Breast epithelium (tissue), 4 donors: ENCODE measurements around the gene BABAM2. TPM values are rescaled to one million over a fixed set of nuclear protein-coding genes. Genes with fewer than 3 reads are reported as not detected.

ENCODE experiments used
- DNase-seq, 2 donors: peaks; one replicate each; pipeline ENCODE4 v3.0.0-alpha.2; 2019; ENCODE audit warnings: low spot score in 2 of 2
- H3K27ac ChIP-seq, 2 donors: fragments of 200-600 bp; sonication (generic) in 1 of 2; one replicate each; pipeline ENCODE4 v1.5.1; 2016 to 2019; ENCODE audit warnings: mild to moderate bottlenecking in 1 of 2
- H3K27me3 ChIP-seq, 2 donors: fragments of 200-600 bp; sonication (generic) in 1 of 2; one replicate each; pipeline versions ENCODE4 v1.5.1 to v1.6.0; 2017 to 2019; ENCODE audit warnings: control low read depth in 1 of 2, mild to moderate bottlenecking in 1 of 2
- H3K36me3 ChIP-seq: fragments of 200-600 bp; one replicate; pipeline ENCODE4 v1.5.1; 2019
- H3K4me1 ChIP-seq, 2 donors: fragments of 200-600 bp; sonication (generic); one replicate each; pipeline ENCODE4 v1.5.1; 2016 to 2019; ENCODE audit warnings: control low read depth in 1 of 2
- H3K4me3 ChIP-seq, 3 donors: fragments of 200-600 bp; sonication (generic); 1 replicate in 2 of 3; 2 replicates in 1 of 3; pipeline ENCODE4 v1.5.1; 2016 to 2019; ENCODE audit warnings: mild to moderate bottlenecking in 3 of 3, moderate library complexity in 2 of 3
- H3K9me3 ChIP-seq, 2 donors: fragments of 200-600 bp; sonication (generic) in 1 of 2; one replicate each; pipeline ENCODE4 v1.5.1; 2016 to 2019; ENCODE audit warnings: control low read depth in 1 of 2
- CTCF ChIP-seq, 3 donors: fragments of 450-650 bp; IDR thresholded peaks; one replicate each; pipeline ENCODE4 v1.5.1; 2016 to 2017; ENCODE audit warnings: antibody characterized with exemption in 3 of 3, mild to moderate bottlenecking in 3 of 3, moderate library complexity in 3 of 3
- POLR2A ChIP-seq: fragments of 450-650 bp; IDR thresholded peaks from one replicate; pipeline ENCODE4 v1.6.1; 2016; ENCODE audit warnings: antibody characterized with exemption, mild to moderate bottlenecking, moderate library complexity
- POLR2AphosphoS5 ChIP-seq, 3 donors: sonication (generic); formaldehyde crosslinking; IDR thresholded peaks; one replicate each; pipeline ENCODE4 v1.6.1; 2017; ENCODE audit warnings: antibody characterized with exemption in 3 of 3
- intact Hi-C: fragments of 100-400 bp; cut with DNase I; formaldehyde crosslinking; loops from one replicate; pipeline ENCODE4 v1.15.1; 2023; ENCODE audit warnings: low total_unique reads
- total RNA-seq, 3 donors: library from RNA; depleted of rRNA; stranded (reverse); fragments of >200 nt; gene quantifications; one replicate each; pipeline ENCODE4 v1.1.0, GENCODE V29; 2016

The BABAM2 gene
- total RNA-seq, 3 donors from 2014 or later, result 34.7 to 46.2 (median 37.4) TPM

GRCh38 chr2:28034696-28035095 lies 144.2 kb downstream of the BABAM2 start:
- Histone ChIP-seq H3K27ac (no peak overlapping the region), H3K36me3 (no peaks in the 10 kb centered on the region), H3K4me3 (no peak overlapping the region), H3K4me1 (no peaks in the 10 kb centered on the region), H3K27me3 (no peaks in the 10 kb centered on the region), H3K9me3 (no peaks in the 10 kb centered on the region)
- TF ChIP-seq POLR2A, result no peak
- no peak for TF ChIP-seq CTCF (IDR thresholded peaks at IDR 0.05)
- TF ChIP-seq POLR2AphosphoS5 (IDR thresholded peaks at IDR 0.05), result no peak
- no peak for DNase-seq
- intact Hi-C loops, result no loop called here

GRCh38 chr2:28035163-28035690 lies 144.7 kb downstream of the BABAM2 start:
- Histone ChIP-seq H3K27me3 (no peaks in the 10 kb centered on the region), H3K4me3 (no peak overlapping the region), H3K27ac (no peak overlapping the region), H3K9me3 (no peaks in the 10 kb centered on the region), H3K4me1 (no peaks in the 10 kb centered on the region), H3K36me3 (no peaks in the 10 kb centered on the region)
- intact Hi-C loops, result no loop called here
- DNase-seq, result no peak
- TF ChIP-seq CTCF (IDR thresholded peaks at IDR 0.05) (no peak), POLR2AphosphoS5 (IDR thresholded peaks at IDR 0.05) (no peak), POLR2A (no peak)

- no peak for DNase-seq
- Histone ChIP-seq H3K4me3 (no peak overlapping the region), H3K27me3 (no peaks in the 10 kb centered on the region), H3K27ac (no peak overlapping the region), H3K4me1 (no peaks in the 10 kb centered on the region), H3K9me3 (no peaks in the 10 kb centered on the region), H3K36me3 (no peaks in the 10 kb centered on the region)
- intact Hi-C loops, result no loop called here
- TF ChIP-seq CTCF (IDR thresholded peaks at IDR 0.05) (no peak), POLR2A (no peak), POLR2AphosphoS5 (IDR thresholded peaks at IDR 0.05) (no peak)
These were observed 145.3 kb downstream of the BABAM2 start for GRCh38 chr2:28035816-28036215.

- Histone ChIP-seq H3K9me3 (no peaks in the 10 kb centered on the region), H3K27me3 (no peaks in the 10 kb centered on the region), H3K4me1 (no peaks in the 10 kb centered on the region), H3K36me3 (no peaks in the 10 kb centered on the region), H3K4me3 (no peak overlapping the region), H3K27ac (no peak overlapping the region)
- no peak for DNase-seq
- intact Hi-C loops, result no loop called here
- no peak for TF ChIP-seq CTCF (IDR thresholded peaks at IDR 0.05)
- TF ChIP-seq POLR2AphosphoS5 (IDR thresholded peaks at IDR 0.05), result no peak
- no peak for TF ChIP-seq POLR2A
These were observed 145.8 kb downstream of the BABAM2 start for GRCh38 chr2:28036307-28036706.

GRCh38 chr2:28038722-28039121 lies 148.2 kb downstream of the BABAM2 start:
- DNase-seq, result no peak
- Histone ChIP-seq H3K27me3 (no peaks in the 10 kb centered on the region), H3K27ac (no peak overlapping the region), H3K4me1 (no peaks in the 10 kb centered on the region), H3K4me3 (no peak overlapping the region), H3K36me3 (no peaks in the 10 kb centered on the region), H3K9me3 (no peaks in the 10 kb centered on the region)
- TF ChIP-seq POLR2A (no peak), POLR2AphosphoS5 (IDR thresholded peaks at IDR 0.05) (no peak), CTCF (IDR thresholded peaks at IDR 0.05) (no peak)
- intact Hi-C loops, result no loop called here
